Tibial nerve (tissue), 4 donors: Measurements from ENCODE around the gene TCAIM. TPM values are rescaled to one million over a fixed set of nuclear protein-coding genes. Genes with fewer than 3 reads are reported as not detected.
A peak's percentile ranks its signal among the peaks of the same experiment; 100 is the strongest.

Experiments used
- DNase-seq, 2 donors: peaks; one replicate each; pipeline ENCODE4 v3.0.0-alpha.2; 2019; ENCODE audit warnings: low spot score in 2 of 2
- H3K27ac ChIP-seq, 4 donors: fragments of 200-600 bp; sonication (generic) in 3 of 4; one replicate each; pipeline ENCODE4 v1.5.1; 2017 to 2019; ENCODE audit warnings: mild to moderate bottlenecking in 1 of 4
- H3K27me3 ChIP-seq, 2 donors: fragments of 200-600 bp; sonication (generic) in 1 of 2; one replicate each; pipeline versions ENCODE4 v1.5.1 to v1.6.0; 2017 to 2019
- H3K36me3 ChIP-seq, 3 donors: fragments of 200-600 bp; sonication (generic); one replicate each; pipeline ENCODE4 v1.5.1; 2018 to 2019
- H3K4me1 ChIP-seq, 4 donors: fragments of 200-600 bp; sonication (generic) in 3 of 4; one replicate each; pipeline ENCODE4 v1.5.1; 2017 to 2019
- H3K4me3 ChIP-seq, 4 donors: fragments of 200-600 bp; sonication (generic) in 3 of 4; one replicate each; pipeline ENCODE4 v1.5.1; 2017 to 2019; ENCODE audit warnings: mild to moderate bottlenecking in 1 of 4, moderate library complexity in 1 of 4
- H3K9me3 ChIP-seq, 4 donors: fragments of 200-600 bp; sonication (generic) in 3 of 4; one replicate each; pipeline ENCODE4 v1.5.1; 2017 to 2019
- CTCF ChIP-seq, 5 experiments: fragments of 200-600 bp in 3 of 5; fragments of 450-650 bp in 2 of 5; sonication (generic) in 3 of 5; IDR thresholded peaks; one replicate each; pipeline ENCODE4 v1.5.1; 2016 to 2019; ENCODE audit warnings: antibody characterized with exemption in 5 of 5, mild to moderate bottlenecking in 3 of 5, moderate library complexity in 2 of 5
- EP300 ChIP-seq, 2 donors: sonication (generic); formaldehyde crosslinking; IDR thresholded peaks; one replicate each; pipeline ENCODE4 v1.6.1; 2017; ENCODE audit warnings: antibody characterized with exemption in 2 of 2, mild to moderate bottlenecking in 1 of 2
- POLR2A ChIP-seq, 2 donors: fragments of 450-650 bp; IDR thresholded peaks; one replicate each; pipeline ENCODE4 v1.6.1; 2017; ENCODE audit warnings: antibody characterized with exemption in 2 of 2, mild to moderate bottlenecking in 2 of 2, moderate library complexity in 2 of 2
- WGBS, 2 donors: methylation state at CpG; one replicate each; pipeline ENCODE4 v1.1.5; 2018; 5-methylcytosine and 5-hydroxymethylcytosine counted together
- total RNA-seq, 4 donors: library from RNA; depleted of rRNA; stranded (reverse); fragments of >200 nt; gene quantifications; one replicate each; pipeline ENCODE4 v1.1.0, GENCODE V29; 2016

TCAIM gene
- total RNA-seq = 10 to 100 TPM; 24.1 to 41.3 (median 28.0) TPM

GRCh38 chr3:44338010-44338827 lies at the start of gene TCAIM:
Gene TCAIM (plus strand): TSS chr3:44338766. CDS start chr3:44354783, 16,017 bp downstream.
- no peaks in the 10 kb centered on the region for H3K27me3 ChIP-seq
- WGBS, 2 donors = 0 to 1% methylated on average over 50 to 64 of the region's 77 CpGs
- peak within 1 kb of the TSS; percentile 93 to 98 (median 95) for H3K27ac ChIP-seq
- DNase-seq = peak; percentile 88 to 90
- no peaks in the 10 kb centered on the region for H3K9me3 ChIP-seq
- peak within 1 kb of the TSS; percentile 45 to 73 (median 65) for H3K4me3 ChIP-seq
- H3K36me3 ChIP-seq = no peaks in the 10 kb centered on the region
- peak in 1 of 2 donors; percentile 94 for TF ChIP-seq EP300 (IDR thresholded peaks at IDR 0.05)
- no peak for TF ChIP-seq CTCF (IDR thresholded peaks at IDR 0.05)
- peak; percentile 74 to 88 for TF ChIP-seq POLR2A (IDR thresholded peaks at IDR 0.05)
- peaks cover 0 to 28% (median 10%) of the 10 kb centered on the region in 4 donors for H3K4me1 ChIP-seq

- H3K4me3 ChIP-seq = no peak overlapping the region
- H3K27ac ChIP-seq = no peak overlapping the region
- DNase-seq = no peak
- TF ChIP-seq POLR2A (IDR thresholded peaks at IDR 0.05) = no peak
- TF ChIP-seq CTCF (IDR thresholded peaks at IDR 0.05) = no peak
- TF ChIP-seq EP300 (IDR thresholded peaks at IDR 0.05) = no peak
- WGBS, 2 donors = 65 to 67% methylated on average over 3 of the region's 3 CpGs
- H3K36me3 ChIP-seq = no peaks in the 10 kb centered on the region
- no peaks in the 10 kb centered on the region for H3K4me1 ChIP-seq
- no peaks in the 10 kb centered on the region for H3K27me3 ChIP-seq
- no peaks in the 10 kb centered on the region for H3K9me3 ChIP-seq
These were observed 48.6 kb upstream of the TCAIM start for GRCh38 chr3:44289882-44290462.

- DNase-seq = no peak
- no peak overlapping the region for H3K4me3 ChIP-seq
- H3K27me3 ChIP-seq = no peaks in the 10 kb centered on the region
- H3K4me1 ChIP-seq = no peaks in the 10 kb centered on the region
- H3K9me3 ChIP-seq = no peaks in the 10 kb centered on the region
- H3K36me3 ChIP-seq = no peaks in the 10 kb centered on the region
- 78 to 92% methylated on average over 2 of the region's 2 CpGs for WGBS, 2 donors
- TF ChIP-seq EP300 (IDR thresholded peaks at IDR 0.05) (no peak), POLR2A (IDR thresholded peaks at IDR 0.05) (no peak), CTCF (IDR thresholded peaks at IDR 0.05) (no peak)
- no peak overlapping the region for H3K27ac ChIP-seq
These were observed 46.3 kb upstream of the TCAIM start for GRCh38 chr3:44292276-44292675.

GRCh38 chr3:44292947-44293346 lies 45.6 kb upstream of the TCAIM start:
- Histone ChIP-seq H3K36me3 (no peaks in the 10 kb centered on the region), H3K9me3 (no peaks in the 10 kb centered on the region), H3K4me1 (no peaks in the 10 kb centered on the region), H3K4me3 (no peak overlapping the region), H3K27ac (no peak overlapping the region), H3K27me3 (no peaks in the 10 kb centered on the region)
- WGBS, 2 donors = 82 to 92% methylated on average over 1 of the region's 1 CpG
- TF ChIP-seq CTCF (IDR thresholded peaks at IDR 0.05) = no peak
- no peak for TF ChIP-seq POLR2A (IDR thresholded peaks at IDR 0.05)
- no peak for TF ChIP-seq EP300 (IDR thresholded peaks at IDR 0.05)
- DNase-seq = no peak

GRCh38 chr3:44297255-44297654 lies 41.3 kb upstream of the TCAIM start:
- TF ChIP-seq POLR2A (IDR thresholded peaks at IDR 0.05) = no peak
- TF ChIP-seq CTCF (IDR thresholded peaks at IDR 0.05) = no peak
- TF ChIP-seq EP300 (IDR thresholded peaks at IDR 0.05) = no peak
- no peaks in the 10 kb centered on the region for H3K9me3 ChIP-seq
- no peaks in the 10 kb centered on the region for H3K27me3 ChIP-seq
- H3K4me3 ChIP-seq = no peak overlapping the region
- H3K4me1 ChIP-seq = no peaks in the 10 kb centered on the region
- no peaks in the 10 kb centered on the region for H3K36me3 ChIP-seq
- H3K27ac ChIP-seq = no peak overlapping the region
- no peak for DNase-seq
